IPS-18a (cell line): ENCODE measurements around the gene PRL.

ENCODE experiments used
- H3K27ac ChIP-seq: one replicate; pipeline ENCODE4 v1.5.1; 2013; ENCODE audit warnings: low read length
- H3K27me3 ChIP-seq: one replicate; pipeline ENCODE4 v1.6.1; 2013; ENCODE audit warnings: mild to moderate bottlenecking, low read length; ENCODE audit not compliant: control insufficient read depth, insufficient read depth
- H3K36me3 ChIP-seq: one replicate; pipeline ENCODE4 v1.6.1; 2013; ENCODE audit warnings: low read depth, low read length; ENCODE audit not compliant: control insufficient read depth
- H3K4me1 ChIP-seq: one replicate; pipeline ENCODE4 v1.6.1; 2013; ENCODE audit warnings: low read depth, low read length; ENCODE audit not compliant: control insufficient read depth
- H3K4me3 ChIP-seq: one replicate; pipeline ENCODE4 v1.5.1; 2013; ENCODE audit warnings: low read length
- H3K9ac ChIP-seq: one replicate; pipeline ENCODE4 v1.6.1; 2013; ENCODE audit warnings: mild to moderate bottlenecking, low read length, moderate library complexity
- H3K9me3 ChIP-seq: one replicate; pipeline ENCODE4 v1.6.1; 2013; ENCODE audit warnings: low read depth, low read length; ENCODE audit not compliant: control insufficient read depth

PRL gene

GRCh38 chr6:22249711-22250350 lies 47.0 kb downstream of the PRL start:
- Histone ChIP-seq H3K27ac (peak overlapping the region; percentile 83), H3K9ac (no peak overlapping the region), H3K9me3 (no peaks in the 10 kb centered on the region), H3K4me3 (peak overlapping the region; percentile 44), H3K4me1 (peaks cover 34% of the 10 kb centered on the region), H3K27me3 (no peaks in the 10 kb centered on the region), H3K36me3 (no peaks in the 10 kb centered on the region)

DNA sequence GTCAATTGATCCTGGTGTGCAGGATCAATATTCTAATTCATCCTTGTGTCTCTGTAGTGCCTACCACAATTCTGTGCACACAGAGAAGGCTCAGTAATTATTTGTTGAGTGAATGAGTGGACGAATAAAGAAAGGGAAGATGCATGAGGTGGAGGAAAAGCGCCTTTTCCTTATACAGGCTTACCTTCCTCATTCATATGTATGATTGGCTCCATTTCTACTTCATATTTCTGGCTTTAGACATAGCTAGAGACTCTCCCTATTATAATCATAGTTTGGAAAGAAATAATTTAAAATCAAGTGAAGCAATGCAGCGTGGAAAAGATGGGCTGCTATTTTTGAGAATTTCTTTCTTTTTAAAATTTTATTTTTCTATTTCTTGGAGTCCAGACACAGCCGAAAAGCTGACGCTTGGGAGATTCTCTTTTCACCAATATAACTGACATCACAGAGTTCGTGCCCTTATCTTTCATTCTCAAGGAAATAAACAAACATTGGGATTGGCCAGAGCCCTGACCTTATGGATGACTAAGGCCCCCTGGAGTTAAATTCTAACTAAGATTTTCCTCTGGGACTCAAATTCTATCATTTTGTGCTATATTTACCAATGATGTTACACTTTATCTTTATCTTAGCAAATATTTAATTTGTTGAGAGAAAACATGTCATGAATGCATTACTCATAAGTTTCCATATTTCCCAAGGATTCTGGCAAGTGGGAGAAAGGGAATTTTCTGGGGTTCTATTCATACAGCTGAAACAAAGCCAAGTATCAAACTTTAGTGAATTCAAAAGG lies 48.1 kb downstream of the PRL start:
- Histone ChIP-seq H3K36me3 (no peaks in the 10 kb centered on the region), H3K4me1 (peaks cover 34% of the 10 kb centered on the region), H3K9me3 (no peaks in the 10 kb centered on the region), H3K27ac (no peak overlapping the region), H3K9ac (no peak overlapping the region), H3K4me3 (no peak overlapping the region), H3K27me3 (no peaks in the 10 kb centered on the region)

DNA sequence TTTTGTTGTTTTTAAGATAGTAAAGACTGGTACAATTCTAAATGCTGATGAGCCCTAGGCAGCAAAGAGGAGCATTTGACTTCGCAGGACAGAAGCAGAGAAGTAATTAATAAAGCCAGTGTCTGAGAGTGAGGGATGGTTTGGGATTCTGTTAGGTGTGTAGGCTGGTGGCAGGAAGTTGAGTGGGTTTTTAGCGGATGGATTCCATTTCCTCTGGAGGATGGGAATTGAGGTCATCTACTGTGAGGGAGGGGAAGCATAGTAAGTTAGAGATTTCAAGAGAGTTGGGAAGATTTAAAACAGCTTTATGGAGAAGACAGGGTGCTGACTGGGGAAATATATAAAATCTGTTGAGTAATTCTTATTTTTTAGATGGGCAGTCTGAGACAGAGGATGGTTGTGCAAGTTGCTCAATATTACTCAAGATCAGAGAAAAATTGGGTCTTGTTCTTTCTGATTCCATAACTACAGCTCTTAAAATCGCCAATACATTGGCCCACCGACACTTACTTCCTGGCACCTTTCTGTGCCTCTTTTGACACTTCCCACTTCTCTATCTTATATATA lies 48.8 kb downstream of the PRL start:
- Histone ChIP-seq H3K36me3 (no peaks in the 10 kb centered on the region), H3K27ac (no peak overlapping the region), H3K9ac (no peak overlapping the region), H3K4me3 (no peak overlapping the region), H3K9me3 (no peaks in the 10 kb centered on the region), H3K4me1 (peaks cover 34% of the 10 kb centered on the region), H3K27me3 (no peaks in the 10 kb centered on the region)

DNA sequence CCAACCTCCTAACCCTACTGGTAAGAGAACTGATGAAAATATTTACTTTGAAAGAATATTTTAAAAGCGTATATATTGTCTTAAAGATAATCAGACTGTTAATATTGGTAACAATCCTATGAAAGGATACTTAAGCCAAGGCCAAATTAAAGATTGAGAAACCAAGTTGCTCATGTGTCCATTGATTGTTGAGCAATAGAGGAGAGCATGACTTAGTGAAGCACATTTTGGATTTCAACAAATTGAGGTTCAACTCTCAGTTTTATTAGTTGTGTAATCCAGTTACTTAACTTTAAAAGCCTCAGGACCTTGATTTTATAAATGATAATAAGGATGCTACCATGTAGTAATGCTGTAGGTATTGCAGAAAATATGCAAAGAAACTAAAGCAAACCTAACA lies 56.8 kb downstream of the PRL start:
- H3K27me3 ChIP-seq, result no peaks in the 10 kb centered on the region
- H3K36me3 ChIP-seq, result no peaks in the 10 kb centered on the region
- H3K27ac ChIP-seq, result no peak overlapping the region
- H3K4me1 ChIP-seq, result no peaks in the 10 kb centered on the region
- H3K9me3 ChIP-seq, result no peaks in the 10 kb centered on the region
- no peak overlapping the region for H3K9ac ChIP-seq
- H3K4me3 ChIP-seq, result no peak overlapping the region

GRCh38 chr6:22239261-22239921 lies 57.4 kb downstream of the PRL start:
- Histone ChIP-seq H3K27ac (no peak overlapping the region), H3K36me3 (no peaks in the 10 kb centered on the region), H3K4me1 (no peaks in the 10 kb centered on the region), H3K9me3 (no peaks in the 10 kb centered on the region), H3K9ac (no peak overlapping the region), H3K4me3 (no peak overlapping the region), H3K27me3 (no peaks in the 10 kb centered on the region)

DNA sequence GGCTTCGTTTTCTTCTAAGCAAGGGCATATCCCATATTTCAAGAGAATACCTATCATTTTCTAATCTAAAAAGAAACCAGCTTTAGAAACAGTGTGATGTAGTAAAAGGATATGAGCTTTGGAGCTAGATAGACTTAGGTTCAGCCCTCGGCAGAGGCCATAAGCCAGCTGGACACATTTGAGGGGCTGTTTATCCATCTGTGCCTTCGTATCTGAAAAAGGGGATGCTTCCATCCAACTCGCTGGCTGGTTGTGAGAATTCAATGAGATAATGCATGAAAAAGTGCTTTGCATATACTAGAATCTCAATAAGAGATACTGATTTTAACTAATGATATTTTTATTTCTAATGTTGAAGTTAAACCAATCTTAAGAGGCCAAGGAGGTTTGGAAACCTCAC lies 58.0 kb downstream of the PRL start:
- no peaks in the 10 kb centered on the region for H3K36me3 ChIP-seq
- H3K9me3 ChIP-seq, result no peaks in the 10 kb centered on the region
- no peaks in the 10 kb centered on the region for H3K4me1 ChIP-seq
- no peaks in the 10 kb centered on the region for H3K27me3 ChIP-seq
- no peak overlapping the region for H3K27ac ChIP-seq
- H3K9ac ChIP-seq, result no peak overlapping the region
- no peak overlapping the region for H3K4me3 ChIP-seq

GRCh38 chr6:22237526-22237925 lies 59.3 kb downstream of the PRL start:
- no peak overlapping the region for H3K4me3 ChIP-seq
- no peak overlapping the region for H3K9ac ChIP-seq
- no peaks in the 10 kb centered on the region for H3K36me3 ChIP-seq
- H3K27ac ChIP-seq, result no peak overlapping the region
- H3K4me1 ChIP-seq, result no peaks in the 10 kb centered on the region
- H3K9me3 ChIP-seq, result no peaks in the 10 kb centered on the region
- H3K27me3 ChIP-seq, result no peaks in the 10 kb centered on the region
